PFSK-1 (cell line): ENCODE results near the gene CTIF.

ENCODE experiments used
- FOXP2 ChIP-seq: optimal IDR thresholded peaks from 2 replicates; pipeline ENCODE3; 2011; ENCODE audit warnings: borderline replicate concordance, control low read depth, inconsistent platforms; ENCODE audit not compliant: insufficient read depth; ENCODE audit errors: extremely low read length, extremely low read depth
- POLR2AphosphoS5 ChIP-seq: IDR thresholded peaks from 2 replicates; pipeline ENCODE4 v1.6.1; 2012; ENCODE audit warnings: low read depth, mild to moderate bottlenecking, control low read depth, low read length, moderate library complexity
- SIN3A ChIP-seq: IDR thresholded peaks from 2 replicates; pipeline ENCODE4 v1.6.1; 2012; ENCODE audit warnings: mild to moderate bottlenecking, low read length, moderate library complexity, borderline replicate concordance; ENCODE audit not compliant: insufficient read depth
- TAF1 ChIP-seq: IDR thresholded peaks from 2 replicates; pipeline ENCODE4 v1.6.1; 2012; ENCODE audit warnings: low read length, control low read depth, borderline replicate concordance; ENCODE audit not compliant: insufficient read depth
- TF ChIP-seq, protein P1 (sequence below), 2 experiments: IDR thresholded peaks; 2 replicates each; pipeline versions ENCODE4 v1.6.1 to v1.8.0; 2011 to 2012; ENCODE audit warnings: low read depth in 2 of 2, low read length in 2 of 2, control low read depth in 1 of 2, inconsistent platforms in 1 of 2, mild to moderate bottlenecking in 1 of 2, moderate library complexity in 1 of 2; ENCODE audit not compliant: insufficient read depth in 1 of 2

The CTIF gene

DNA sequence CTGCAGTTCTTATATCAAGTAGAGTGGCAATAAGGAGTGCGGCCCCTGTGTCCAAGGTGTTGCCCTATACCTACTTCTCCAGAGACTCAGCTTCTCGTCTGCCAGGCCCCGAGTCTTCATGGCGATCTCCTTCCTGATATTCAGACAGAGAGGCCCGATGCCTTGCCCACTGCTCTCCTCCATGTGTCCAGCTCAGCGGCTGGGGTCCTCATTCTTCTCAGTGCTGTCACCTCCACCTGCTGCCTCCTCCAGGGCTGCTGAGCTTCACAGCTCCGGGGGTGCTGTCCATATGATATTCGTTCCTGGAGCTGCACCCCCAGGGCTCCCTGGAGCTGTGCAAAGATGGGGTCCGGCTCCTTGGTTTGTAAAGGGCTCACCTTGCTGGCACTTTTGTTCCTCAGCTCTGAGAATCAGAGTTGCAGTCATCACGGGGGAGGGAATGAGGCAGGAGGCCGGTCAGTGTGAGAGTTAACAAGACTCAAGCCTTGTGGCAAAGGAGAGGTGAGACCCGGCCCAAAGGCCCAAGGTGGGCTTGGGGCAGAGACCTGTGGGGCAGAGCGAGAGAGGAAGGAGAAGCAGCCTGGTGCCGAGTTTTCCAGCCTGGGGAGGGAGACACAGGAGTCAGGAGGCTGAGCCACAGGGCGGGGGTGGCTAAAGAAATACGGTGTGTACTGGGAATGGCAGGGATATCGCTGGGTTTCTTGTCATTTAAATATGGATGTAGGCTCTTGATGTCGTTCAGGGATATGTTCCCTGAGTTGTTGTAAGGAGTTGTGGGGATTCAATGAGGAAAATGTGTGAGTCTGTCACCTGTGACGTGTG lies 120.6 kb downstream of the CTIF start:
- TF ChIP-seq POLR2AphosphoS5 (no peak), SIN3A (no peak), TAF1 (no peak), FOXP2 (no peak)
- TF ChIP-seq, protein P1, sequence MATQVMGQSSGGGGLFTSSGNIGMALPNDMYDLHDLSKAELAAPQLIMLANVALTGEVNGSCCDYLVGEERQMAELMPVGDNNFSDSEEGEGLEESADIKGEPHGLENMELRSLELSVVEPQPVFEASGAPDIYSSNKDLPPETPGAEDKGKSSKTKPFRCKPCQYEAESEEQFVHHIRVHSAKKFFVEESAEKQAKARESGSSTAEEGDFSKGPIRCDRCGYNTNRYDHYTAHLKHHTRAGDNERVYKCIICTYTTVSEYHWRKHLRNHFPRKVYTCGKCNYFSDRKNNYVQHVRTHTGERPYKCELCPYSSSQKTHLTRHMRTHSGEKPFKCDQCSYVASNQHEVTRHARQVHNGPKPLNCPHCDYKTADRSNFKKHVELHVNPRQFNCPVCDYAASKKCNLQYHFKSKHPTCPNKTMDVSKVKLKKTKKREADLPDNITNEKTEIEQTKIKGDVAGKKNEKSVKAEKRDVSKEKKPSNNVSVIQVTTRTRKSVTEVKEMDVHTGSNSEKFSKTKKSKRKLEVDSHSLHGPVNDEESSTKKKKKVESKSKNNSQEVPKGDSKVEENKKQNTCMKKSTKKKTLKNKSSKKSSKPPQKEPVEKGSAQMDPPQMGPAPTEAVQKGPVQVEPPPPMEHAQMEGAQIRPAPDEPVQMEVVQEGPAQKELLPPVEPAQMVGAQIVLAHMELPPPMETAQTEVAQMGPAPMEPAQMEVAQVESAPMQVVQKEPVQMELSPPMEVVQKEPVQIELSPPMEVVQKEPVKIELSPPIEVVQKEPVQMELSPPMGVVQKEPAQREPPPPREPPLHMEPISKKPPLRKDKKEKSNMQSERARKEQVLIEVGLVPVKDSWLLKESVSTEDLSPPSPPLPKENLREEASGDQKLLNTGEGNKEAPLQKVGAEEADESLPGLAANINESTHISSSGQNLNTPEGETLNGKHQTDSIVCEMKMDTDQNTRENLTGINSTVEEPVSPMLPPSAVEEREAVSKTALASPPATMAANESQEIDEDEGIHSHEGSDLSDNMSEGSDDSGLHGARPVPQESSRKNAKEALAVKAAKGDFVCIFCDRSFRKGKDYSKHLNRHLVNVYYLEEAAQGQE (IDR thresholded peaks at IDR 0.05; ENCODE audit: insufficient read depth in 1 of 2, low read depth in 2 of 2, low read length in 2 of 2) = no peak

DNA sequence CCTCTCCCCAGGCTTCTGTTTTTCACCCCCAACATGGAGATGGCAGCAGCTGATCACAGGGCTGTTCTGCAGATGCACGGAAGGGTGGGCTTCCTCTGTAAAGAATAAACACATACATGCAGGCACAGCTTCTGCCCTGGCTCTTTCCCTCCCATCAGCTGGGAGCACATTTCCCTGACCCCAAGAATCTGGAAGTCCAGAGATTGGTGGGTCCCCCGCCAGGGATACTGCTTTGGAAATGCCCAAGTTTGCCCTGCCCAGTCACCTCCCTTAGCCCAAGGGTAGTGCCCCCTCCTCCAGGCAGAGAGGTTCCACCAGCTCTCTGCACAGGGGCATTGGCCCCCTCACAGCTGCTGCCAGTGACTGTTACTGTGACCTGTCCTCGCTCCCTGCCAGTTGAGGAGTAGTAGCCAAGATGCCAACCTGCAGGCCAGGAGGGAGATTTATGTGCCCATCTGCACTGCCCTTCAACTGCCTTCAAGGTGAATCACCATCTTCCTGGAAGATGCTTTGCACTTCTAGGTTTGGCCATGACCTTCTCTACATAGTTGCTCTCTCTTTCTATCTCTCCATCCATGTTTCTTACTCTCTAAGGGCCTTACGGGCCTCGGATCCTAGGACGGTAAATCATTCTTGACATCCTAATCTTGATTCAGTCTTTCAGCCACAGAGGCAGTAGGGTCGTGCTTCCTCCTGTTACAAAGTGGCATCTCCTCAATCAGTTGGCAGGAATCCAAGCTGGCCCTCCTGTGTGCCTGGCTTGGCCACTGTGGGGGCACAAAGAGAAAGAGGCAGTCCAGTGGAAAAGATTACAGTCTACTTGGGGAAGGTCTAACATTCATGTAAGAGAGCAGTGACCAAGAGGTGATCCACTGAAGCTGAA lies 121.8 kb downstream of the CTIF start:
- no peak for TF ChIP-seq SIN3A
- no peak for TF ChIP-seq FOXP2
- no peak for TF ChIP-seq POLR2AphosphoS5
- no peak for TF ChIP-seq TAF1
- TF ChIP-seq, protein P1 (IDR thresholded peaks at IDR 0.05; ENCODE audit: insufficient read depth in 1 of 2, low read depth in 2 of 2, low read length in 2 of 2) = no peak

GRCh38 chr18:48661421-48661820 lies 122.6 kb downstream of the CTIF start:
- TF ChIP-seq TAF1 = no peak
- TF ChIP-seq SIN3A = no peak
- no peak for TF ChIP-seq POLR2AphosphoS5
- TF ChIP-seq FOXP2 = no peak
- TF ChIP-seq, protein P1 (IDR thresholded peaks at IDR 0.05; ENCODE audit: insufficient read depth in 1 of 2, low read depth in 2 of 2, low read length in 2 of 2) = no peak

GRCh38 chr18:48662011-48662661 lies 123.3 kb downstream of the CTIF start:
- no peak for TF ChIP-seq SIN3A
- TF ChIP-seq FOXP2 = no peak
- no peak for TF ChIP-seq POLR2AphosphoS5
- TF ChIP-seq TAF1 = no peak
- TF ChIP-seq, protein P1 (IDR thresholded peaks at IDR 0.05; ENCODE audit: insufficient read depth in 1 of 2, low read depth in 2 of 2, low read length in 2 of 2) = no peak
